ENCODE measurements around the gene PTMS. TPM values are rescaled to one million over a fixed set of nuclear protein-coding genes. Genes with fewer than 3 reads are reported as not detected.
A peak's percentile ranks its signal among the peaks of the same experiment; 100 is the strongest.

PTMS gene
- total and polyA plus RNA-seq, 2 of the 13 experiments (the other 11 are each of a cell fraction or from before 2014, with no cell fraction given) = 40.5 to 82.4 TPM

DNA sequence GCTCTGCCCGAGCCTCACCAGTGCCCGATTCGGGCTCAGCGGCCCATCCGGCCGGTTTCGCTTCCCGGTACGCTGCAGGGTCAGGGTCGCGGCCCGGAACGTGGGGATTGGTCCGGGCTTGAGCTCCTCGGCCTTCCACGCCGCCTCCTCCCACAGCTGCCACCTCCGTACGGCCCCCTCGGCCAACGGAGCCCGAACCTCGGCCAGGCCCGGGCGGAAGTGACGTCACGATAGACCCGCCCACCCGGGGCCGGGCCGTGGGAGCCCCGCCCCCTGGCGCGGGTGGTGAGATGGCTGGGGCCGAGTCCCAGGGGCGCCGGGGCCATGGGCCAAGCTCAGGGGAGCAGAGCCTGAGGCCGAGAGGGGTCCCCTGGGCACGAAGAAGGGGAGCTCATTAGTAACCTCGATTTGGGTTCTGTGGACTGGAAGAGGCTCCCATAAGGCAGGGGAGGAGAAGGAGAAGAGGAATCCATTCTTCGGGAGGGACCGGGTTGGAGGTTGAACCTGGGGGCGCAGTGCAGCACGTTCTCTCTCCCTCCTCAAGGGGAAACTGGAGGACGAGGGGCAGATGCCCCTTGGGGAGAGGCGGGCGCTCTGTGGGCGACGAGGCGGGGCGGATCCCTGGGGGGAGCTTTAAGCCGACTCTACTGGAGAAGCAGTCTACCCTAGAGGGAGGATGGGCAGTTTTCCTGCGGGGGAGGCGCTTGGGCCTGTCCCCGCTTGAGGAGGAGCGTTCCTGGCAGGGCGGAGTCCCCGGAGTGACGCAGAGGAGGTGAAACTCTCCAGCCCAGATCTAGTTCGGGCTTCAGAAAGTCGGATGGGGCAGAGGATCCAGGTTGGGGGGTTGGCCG, 13.0 kb upstream of the PTMS start, which contains the start of gene MLF2 (continued):
- TF ChIP-seq HES4 (CRISPR knock-in tag; IDR thresholded peaks at IDR 0.05; ENCODE audit: borderline replicate concordance) (no peak; the same call in 1 of the 2 replicates), ZNF451 (CRISPR knock-in tag; IDR thresholded peaks at IDR 0.05) (0 out of 2 replicates have a peak, but pooled peaks have one; percentile 36), TBP (CRISPR knock-in tag; IDR thresholded peaks at IDR 0.05) (no peak), ZNF296 (CRISPR knock-in tag; conservative IDR thresholded peaks at IDR 0.05) (no peak), BCL6 (CRISPR knock-in tag; IDR thresholded peaks at IDR 0.05) (no peak; the same call in 1 of the 2 replicates), MTF1 (CRISPR knock-in tag; IDR thresholded peaks at IDR 0.05) (0 out of 2 replicates have a peak, but pooled peaks have one; percentile 51), HHEX (CRISPR knock-in tag; IDR thresholded peaks at IDR 0.05) (no peak), SIX4 (CRISPR knock-in tag; IDR thresholded peaks at IDR 0.05) (peak; percentile 53; the same call in 1 of the 2 replicates), SNAI1 (CRISPR knock-in tag; IDR thresholded peaks at IDR 0.05; ENCODE audit: borderline replicate concordance) (peak; percentile 57; the same call in 1 of the 2 replicates), NRL (CRISPR knock-in tag; IDR thresholded peaks at IDR 0.05; ENCODE audit: borderline replicate concordance) (0 out of 2 replicates have a peak, but pooled peaks have one; percentile 37), ZNF614 (CRISPR knock-in tag; IDR thresholded peaks at IDR 0.05; ENCODE audit: borderline replicate concordance) (peak; percentile 46; the same call in 1 of the 2 replicates), SIN3A (IDR thresholded peaks at IDR 0.05; ENCODE audit: borderline replicate concordance, low read depth, low read length) (0 out of 2 replicates have a peak, but pooled peaks have one; percentile 39)
- TF ChIP-seq, protein P1, sequence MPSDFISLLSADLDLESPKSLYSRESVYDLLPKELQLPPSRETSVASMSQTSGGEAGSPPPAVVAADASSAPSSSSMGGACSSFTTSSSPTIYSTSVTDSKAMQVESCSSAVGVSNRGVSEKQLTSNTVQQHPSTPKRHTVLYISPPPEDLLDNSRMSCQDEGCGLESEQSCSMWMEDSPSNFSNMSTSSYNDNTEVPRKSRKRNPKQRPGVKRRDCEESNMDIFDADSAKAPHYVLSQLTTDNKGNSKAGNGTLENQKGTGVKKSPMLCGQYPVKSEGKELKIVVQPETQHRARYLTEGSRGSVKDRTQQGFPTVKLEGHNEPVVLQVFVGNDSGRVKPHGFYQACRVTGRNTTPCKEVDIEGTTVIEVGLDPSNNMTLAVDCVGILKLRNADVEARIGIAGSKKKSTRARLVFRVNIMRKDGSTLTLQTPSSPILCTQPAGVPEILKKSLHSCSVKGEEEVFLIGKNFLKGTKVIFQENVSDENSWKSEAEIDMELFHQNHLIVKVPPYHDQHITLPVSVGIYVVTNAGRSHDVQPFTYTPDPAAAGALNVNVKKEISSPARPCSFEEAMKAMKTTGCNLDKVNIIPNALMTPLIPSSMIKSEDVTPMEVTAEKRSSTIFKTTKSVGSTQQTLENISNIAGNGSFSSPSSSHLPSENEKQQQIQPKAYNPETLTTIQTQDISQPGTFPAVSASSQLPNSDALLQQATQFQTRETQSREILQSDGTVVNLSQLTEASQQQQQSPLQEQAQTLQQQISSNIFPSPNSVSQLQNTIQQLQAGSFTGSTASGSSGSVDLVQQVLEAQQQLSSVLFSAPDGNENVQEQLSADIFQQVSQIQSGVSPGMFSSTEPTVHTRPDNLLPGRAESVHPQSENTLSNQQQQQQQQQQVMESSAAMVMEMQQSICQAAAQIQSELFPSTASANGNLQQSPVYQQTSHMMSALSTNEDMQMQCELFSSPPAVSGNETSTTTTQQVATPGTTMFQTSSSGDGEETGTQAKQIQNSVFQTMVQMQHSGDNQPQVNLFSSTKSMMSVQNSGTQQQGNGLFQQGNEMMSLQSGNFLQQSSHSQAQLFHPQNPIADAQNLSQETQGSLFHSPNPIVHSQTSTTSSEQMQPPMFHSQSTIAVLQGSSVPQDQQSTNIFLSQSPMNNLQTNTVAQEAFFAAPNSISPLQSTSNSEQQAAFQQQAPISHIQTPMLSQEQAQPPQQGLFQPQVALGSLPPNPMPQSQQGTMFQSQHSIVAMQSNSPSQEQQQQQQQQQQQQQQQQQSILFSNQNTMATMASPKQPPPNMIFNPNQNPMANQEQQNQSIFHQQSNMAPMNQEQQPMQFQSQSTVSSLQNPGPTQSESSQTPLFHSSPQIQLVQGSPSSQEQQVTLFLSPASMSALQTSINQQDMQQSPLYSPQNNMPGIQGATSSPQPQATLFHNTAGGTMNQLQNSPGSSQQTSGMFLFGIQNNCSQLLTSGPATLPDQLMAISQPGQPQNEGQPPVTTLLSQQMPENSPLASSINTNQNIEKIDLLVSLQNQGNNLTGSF (CRISPR knock-in tag; IDR thresholded peaks at IDR 0.05) = no peak
- TF ChIP-seq, protein P2, sequence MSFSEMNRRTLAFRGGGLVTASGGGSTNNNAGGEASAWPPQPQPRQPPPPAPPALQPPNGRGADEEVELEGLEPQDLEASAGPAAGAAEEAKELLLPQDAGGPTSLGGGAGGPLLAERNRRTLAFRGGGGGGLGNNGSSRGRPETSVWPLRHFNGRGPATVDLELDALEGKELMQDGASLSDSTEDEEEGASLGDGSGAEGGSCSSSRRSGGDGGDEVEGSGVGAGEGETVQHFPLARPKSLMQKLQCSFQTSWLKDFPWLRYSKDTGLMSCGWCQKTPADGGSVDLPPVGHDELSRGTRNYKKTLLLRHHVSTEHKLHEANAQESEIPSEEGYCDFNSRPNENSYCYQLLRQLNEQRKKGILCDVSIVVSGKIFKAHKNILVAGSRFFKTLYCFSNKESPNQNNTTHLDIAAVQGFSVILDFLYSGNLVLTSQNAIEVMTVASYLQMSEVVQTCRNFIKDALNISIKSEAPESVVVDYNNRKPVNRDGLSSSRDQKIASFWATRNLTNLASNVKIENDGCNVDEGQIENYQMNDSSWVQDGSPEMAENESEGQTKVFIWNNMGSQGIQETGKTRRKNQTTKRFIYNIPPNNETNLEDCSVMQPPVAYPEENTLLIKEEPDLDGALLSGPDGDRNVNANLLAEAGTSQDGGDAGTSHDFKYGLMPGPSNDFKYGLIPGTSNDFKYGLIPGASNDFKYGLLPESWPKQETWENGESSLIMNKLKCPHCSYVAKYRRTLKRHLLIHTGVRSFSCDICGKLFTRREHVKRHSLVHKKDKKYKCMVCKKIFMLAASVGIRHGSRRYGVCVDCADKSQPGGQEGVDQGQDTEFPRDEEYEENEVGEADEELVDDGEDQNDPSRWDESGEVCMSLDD (CRISPR knock-in tag; IDR thresholded peaks at IDR 0.05; ENCODE audit: borderline replicate concordance) = 0 out of 2 replicates have a peak, but pooled peaks have one; percentile 37
- TF ChIP-seq, protein P3, sequence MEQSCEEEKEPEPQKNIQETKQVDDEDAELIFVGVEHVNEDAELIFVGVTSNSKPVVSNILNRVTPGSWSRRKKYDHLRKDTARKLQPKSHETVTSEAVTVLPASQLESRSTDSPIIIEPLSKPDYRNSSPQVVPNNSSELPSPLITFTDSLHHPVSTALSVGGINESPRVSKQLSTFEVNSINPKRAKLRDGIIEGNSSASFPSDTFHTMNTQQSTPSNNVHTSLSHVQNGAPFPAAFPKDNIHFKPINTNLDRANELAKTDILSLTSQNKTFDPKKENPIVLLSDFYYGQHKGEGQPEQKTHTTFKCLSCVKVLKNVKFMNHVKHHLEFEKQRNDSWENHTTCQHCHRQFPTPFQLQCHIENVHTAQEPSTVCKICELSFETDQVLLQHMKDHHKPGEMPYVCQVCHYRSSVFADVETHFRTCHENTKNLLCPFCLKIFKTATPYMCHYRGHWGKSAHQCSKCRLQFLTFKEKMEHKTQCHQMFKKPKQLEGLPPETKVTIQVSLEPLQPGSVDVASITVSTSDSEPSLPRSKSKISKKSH (CRISPR knock-in tag; IDR thresholded peaks at IDR 0.05; ENCODE audit: borderline replicate concordance) = no peak; the same call in 1 of the 2 replicates

Data from HepG2 (cell line).